NCI-H345 treated with DMSO at 0.1 percent for 48 hours (cell line): Measurements from ENCODE around the gene ZNF410.
"Not testable (repeated sequence)": the region's sequence is repeated elsewhere in the genome, so short reads cannot be mapped to it uniquely, and the experiment has no call there.

ENCODE experiments used
- DNase-seq: peaks from one replicate; lab custom pipeline; 2025; ENCODE audit not compliant: unreplicated experiment; lab: John Stamatoyannopoulos, UW

The ZNF410 gene, protein sequence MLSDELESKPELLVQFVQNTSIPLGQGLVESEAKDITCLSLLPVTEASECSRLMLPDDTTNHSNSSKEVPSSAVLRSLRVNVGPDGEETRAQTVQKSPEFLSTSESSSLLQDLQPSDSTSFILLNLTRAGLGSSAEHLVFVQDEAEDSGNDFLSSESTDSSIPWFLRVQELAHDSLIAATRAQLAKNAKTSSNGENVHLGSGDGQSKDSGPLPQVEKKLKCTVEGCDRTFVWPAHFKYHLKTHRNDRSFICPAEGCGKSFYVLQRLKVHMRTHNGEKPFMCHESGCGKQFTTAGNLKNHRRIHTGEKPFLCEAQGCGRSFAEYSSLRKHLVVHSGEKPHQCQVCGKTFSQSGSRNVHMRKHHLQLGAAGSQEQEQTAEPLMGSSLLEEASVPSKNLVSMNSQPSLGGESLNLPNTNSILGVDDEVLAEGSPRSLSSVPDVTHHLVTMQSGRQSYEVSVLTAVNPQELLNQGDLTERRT

GRCh38 chr14:73886449-73887317, at the start of gene ZNF410:
Gene ZNF410, plus strand, starts transcription at chr14:73886859. Its CDS starts 5,317 bp downstream, at chr14:73892176.
- peak; percentile 87 for DNase-seq

GRCh38 chr14:73838293-73839034, 48.2 kb upstream of the ZNF410 start:
- DNase-seq = not testable (repeated sequence)

- DNase-seq = no peak
Observed at GRCh38 chr14:73842201-73842600, 44.5 kb upstream of the ZNF410 start.

GRCh38 chr14:73842851-73843250, 43.8 kb upstream of the ZNF410 start:
- DNase-seq = no peak

GRCh38 chr14:73843296-73843695, 43.4 kb upstream of the ZNF410 start:
- DNase-seq = no peak

- no peak for DNase-seq
Observed at GRCh38 chr14:73846947-73847346, 39.7 kb upstream of the ZNF410 start.

GRCh38 chr14:73851000-73851399, 35.7 kb upstream of the ZNF410 start:
- no peak for DNase-seq

- peak; percentile 87 for DNase-seq
Observed at GRCh38 chr14:73851567-73852382, 34.9 kb upstream of the ZNF410 start, which contains the start of gene PTGR2. Gene PTGR2, plus strand, starts transcription at chr14:73851831. Its CDS starts 7,032 bp downstream, at chr14:73858863.

DNA sequence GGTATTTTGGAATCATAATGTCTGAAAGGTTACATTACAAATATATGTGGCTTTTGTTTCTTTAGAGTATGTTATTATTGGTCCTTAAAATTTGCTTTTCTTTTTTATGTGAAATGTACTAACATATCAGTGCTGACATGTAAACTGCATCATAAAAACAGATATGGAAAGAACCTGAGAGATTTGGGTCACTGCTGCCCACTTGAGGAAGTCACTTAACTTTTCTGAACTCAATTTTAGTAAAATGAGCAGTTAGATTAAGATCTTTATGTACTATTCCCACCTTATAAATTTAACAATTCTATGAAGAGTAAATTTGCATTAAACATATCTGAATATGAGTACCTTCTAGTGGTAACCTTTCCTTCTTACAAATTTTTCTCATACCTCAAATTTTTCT, 27.5 kb upstream of the ZNF410 start:
- DNase-seq = no peak

- no peak for DNase-seq
Observed at GRCh38 chr14:73861073-73861472, 25.6 kb upstream of the ZNF410 start.

DNA sequence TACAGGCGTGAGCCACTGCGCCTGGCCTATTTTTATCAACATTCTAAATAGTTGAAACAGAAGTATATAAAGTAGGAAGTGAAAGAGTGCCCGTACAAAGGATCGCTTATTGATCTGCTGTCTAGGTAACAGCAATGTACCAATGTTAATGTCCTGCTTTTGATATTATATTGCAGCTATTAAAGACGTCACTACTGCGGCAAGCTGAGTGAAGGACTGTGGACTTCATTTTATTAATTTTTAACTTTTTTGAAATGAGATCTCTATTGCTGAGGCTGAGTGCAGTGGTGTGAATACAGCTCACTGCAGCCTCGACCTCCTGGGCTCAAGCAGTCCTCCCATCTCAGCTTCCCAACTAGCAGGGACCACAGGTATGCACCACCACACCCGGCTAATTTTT, 24.2 kb upstream of the ZNF410 start:
- no peak for DNase-seq

- no peak for DNase-seq
Observed at GRCh38 chr14:73863209-73863608, 23.4 kb upstream of the ZNF410 start.

GRCh38 chr14:73865534-73866113, 21.0 kb upstream of the ZNF410 start:
- no peak for DNase-seq

DNA sequence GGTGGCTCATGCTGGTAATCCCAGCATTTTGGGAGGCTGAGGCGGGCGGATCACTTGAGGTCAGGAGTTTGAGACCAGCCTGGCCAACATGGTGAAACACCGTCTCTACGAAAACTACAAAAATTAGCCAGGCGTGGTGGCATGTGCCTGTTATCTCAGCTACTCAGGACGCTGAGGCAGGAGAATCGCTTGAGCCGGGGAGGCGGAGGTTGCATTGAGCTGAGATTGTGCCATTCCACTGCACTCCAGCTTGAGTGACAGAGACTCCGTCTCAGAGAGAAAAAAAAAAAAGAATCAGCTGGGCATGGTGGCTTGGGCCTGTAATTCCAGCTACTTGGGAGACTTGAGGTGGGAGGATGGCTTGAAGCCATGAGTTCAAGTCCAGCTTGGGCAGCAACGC, 16.9 kb upstream of the ZNF410 start:
- not testable (repeated sequence) for DNase-seq

DNA sequence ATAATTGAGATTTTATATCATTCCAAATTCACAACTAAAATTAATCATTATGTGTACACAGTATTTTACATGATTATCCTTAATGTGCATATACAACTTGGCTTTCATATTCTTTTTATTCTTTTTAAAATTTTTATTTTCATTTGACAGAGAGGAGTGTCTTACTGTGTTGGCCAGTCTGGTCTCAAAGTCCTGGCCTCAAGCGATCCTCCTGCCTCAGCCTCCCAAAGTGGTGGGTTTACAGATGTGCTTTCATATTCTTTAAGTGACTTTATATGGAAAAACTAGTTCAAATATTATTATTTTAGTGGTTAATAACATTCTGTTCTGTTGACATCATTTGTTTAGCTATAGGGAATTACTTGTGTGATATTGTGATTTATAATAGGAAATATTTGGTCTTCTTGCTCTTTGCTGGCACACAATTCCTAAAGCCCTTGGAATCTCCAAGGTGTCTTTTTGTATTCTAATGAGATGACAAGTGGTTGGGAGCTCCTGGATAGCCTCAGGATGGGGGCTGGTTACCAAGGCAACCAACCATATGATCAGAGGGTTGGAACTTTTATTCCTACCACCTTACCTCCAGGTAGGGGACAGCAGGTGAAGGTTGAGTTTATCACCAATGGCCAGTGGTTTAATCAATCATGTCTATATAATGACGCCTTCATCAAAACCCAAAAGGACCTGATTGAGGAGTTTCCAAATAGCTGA, 16.0 kb upstream of the ZNF410 start:
- no peak for DNase-seq

DNA sequence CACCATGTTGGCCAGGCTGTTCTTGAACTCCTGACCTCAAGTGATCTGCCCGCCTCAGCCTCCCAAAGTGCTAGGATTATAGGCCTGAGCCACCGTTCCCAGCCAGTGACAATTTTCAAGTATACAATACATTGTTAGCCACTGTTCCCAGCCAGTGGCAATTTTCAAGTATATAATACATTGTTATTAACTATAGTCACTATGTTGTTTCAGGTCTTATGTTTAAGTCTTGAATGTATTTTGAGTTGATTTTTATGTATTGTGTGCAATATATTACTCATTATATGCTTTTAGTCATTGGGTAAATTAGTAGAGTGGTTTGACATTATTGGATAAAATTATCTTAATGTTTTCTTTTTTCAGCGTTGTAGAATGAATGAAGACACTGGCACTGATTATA, 13.0 kb upstream of the ZNF410 start:
- DNase-seq = no peak

DNA sequence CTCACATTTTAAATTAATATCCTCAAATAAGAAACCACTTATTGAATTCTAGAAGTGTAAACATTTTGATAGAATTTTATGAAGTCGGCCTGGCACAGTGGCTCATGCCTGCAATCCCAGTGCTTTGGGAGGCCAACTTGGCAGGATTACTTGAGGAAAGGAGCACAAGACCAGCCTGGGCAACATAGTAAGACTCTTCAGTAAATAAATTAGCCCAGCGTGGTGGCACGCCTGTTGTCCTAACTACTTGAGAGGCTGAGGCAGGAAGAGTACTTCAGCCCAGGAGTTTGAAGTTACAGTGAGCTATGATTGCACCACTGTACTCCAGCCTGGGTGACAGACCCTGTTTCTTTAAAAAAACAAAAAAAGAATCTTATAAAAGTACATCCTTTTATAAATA, 8.9 kb upstream of the ZNF410 start:
- DNase-seq = no peak

GRCh38 chr14:73878436-73878835, 8.2 kb upstream of the ZNF410 start:
- DNase-seq = no peak

- no peak for DNase-seq
Observed at GRCh38 chr14:73879027-73879426, 7.6 kb upstream of the ZNF410 start.
